GM18517 (cell line): ENCODE data around the gene PBX4.

Experiments
- ATAC-seq: cut with Tn5 transposase; IDR thresholded peaks from one replicate; pipeline ENCODE4 v1.9.1; 2021; ENCODE audit warnings: mild to moderate bottlenecking, moderate library complexity; ENCODE audit not compliant: unreplicated experiment

Gene PBX4

GRCh38 chr19:19541616-19542015 is 76.9 kb downstream of the PBX4 start:
- no peak for ATAC-seq

GRCh38 chr19:19540715-19541515 is 77.6 kb downstream of the PBX4 start:
- ATAC-seq, result no peak

GRCh38 chr19:19540064-19540714 is 78.3 kb downstream of the PBX4 start:
- ATAC-seq, result no peak

GRCh38 chr19:19539698-19540063 is 78.8 kb downstream of the PBX4 start:
- ATAC-seq, result no peak

GRCh38 chr19:19538785-19539166 is 79.7 kb downstream of the PBX4 start:
- no peak for ATAC-seq

- no peak for ATAC-seq
These were observed 80.3 kb downstream of the PBX4 start, which contains the start of gene CILP2 for GRCh38 chr19:19538061-19538784. Gene CILP2, plus strand, starts transcription at chr19:19538265. Its CDS starts 85 bp downstream, at chr19:19538350.

- ATAC-seq, result no peak
These were observed 81.1 kb downstream of the PBX4 start for GRCh38 chr19:19537075-19538048.

- ATAC-seq, result no peak
These were observed 82.9 kb downstream of the PBX4 start for GRCh38 chr19:19535311-19536191.

- no peak for ATAC-seq
These were observed 83.8 kb downstream of the PBX4 start for GRCh38 chr19:19534556-19535265.

GRCh38 chr19:19533841-19534240 is 84.6 kb downstream of the PBX4 start:
- no peak for ATAC-seq

GRCh38 chr19:19532806-19533701 is 85.4 kb downstream of the PBX4 start:
- ATAC-seq, result no peak

- ATAC-seq, result no peak
These were observed 86.3 kb downstream of the PBX4 start for GRCh38 chr19:19531951-19532805.

- ATAC-seq, result no peak
These were observed 87.6 kb downstream of the PBX4 start for GRCh38 chr19:19530889-19531288.

- no peak for ATAC-seq
These were observed 88.1 kb downstream of the PBX4 start for GRCh38 chr19:19530423-19530804.

GRCh38 chr19:19529783-19530422 is 88.6 kb downstream of the PBX4 start:
- no peak for ATAC-seq

GRCh38 chr19:19528721-19529490 is 89.6 kb downstream of the PBX4 start, which contains the start of gene YJEFN3:
Gene YJEFN3, plus strand, starts transcription at chr19:19528911. Its CDS starts 22 bp downstream, at chr19:19528933.
- no peak for ATAC-seq
